PC-3 (cell line): Measurements from ENCODE around the gene TGIF2. TPM values are rescaled to one million over a fixed set of nuclear protein-coding genes. Genes with fewer than 3 reads are reported as not detected.

Experiments
- ATAC-seq: fragments of 200-7000 bp; cut with Tn5 transposase; 2 replicates; pipeline ENCODE4 v1.9.1; 2020; ENCODE audit warnings: mild to moderate bottlenecking, moderate library complexity
- BruUV-seq: library from RNA; stranded (reverse); fragments of 400-500 nt; replicated peaks from 2 replicates; lab custom pipeline; 2021; lab: Mats Ljungman, UMichigan
- CTCF ChIA-PET: fragments of 300-600 bp; sonication (Branson Sonifier 250); formaldehyde crosslinking; loops from one replicate; lab custom pipeline; 2022; ENCODE audit warnings: antibody characterized with exemption; lab: Charles Lee
- POLR2A ChIA-PET: fragments of 300-600 bp; sonication (Branson Sonifier 250); formaldehyde crosslinking; loops from one replicate; lab custom pipeline; 2022; ENCODE audit warnings: antibody characterized with exemption; ENCODE audit not compliant: unreplicated experiment; lab: Charles Lee
- DNase-seq: peaks from one replicate; pipeline ENCODE4 v3.0.0-alpha.2; 2015
- H2AFZ ChIP-seq: fragments of 300-600 bp; sonication (generic); 2 replicates; pipeline ENCODE4 v1.6.0; 2016; ENCODE audit warnings: antibody characterized with exemption, low read length
- H3F3A ChIP-seq: fragments of 300-600 bp; sonication (generic); one replicate; pipeline ENCODE4 v1.6.0; 2017; ENCODE audit warnings: antibody characterized with exemption, low read length, control low read depth, mild to moderate bottlenecking; ENCODE audit not compliant: unreplicated experiment
- H3K27ac ChIP-seq: fragments of 300-600 bp; sonication (generic); 2 replicates; pipeline ENCODE4 v1.5.1; 2016; ENCODE audit warnings: mild to moderate bottlenecking, low read length
- H3K27me3 ChIP-seq: fragments of 300-600 bp; sonication (generic); 2 replicates; pipeline ENCODE4 v1.6.1; 2016; ENCODE audit warnings: low read length, mixed read lengths
- H3K36me3 ChIP-seq: fragments of 300-600 bp; sonication (generic); 2 replicates; pipeline ENCODE4 v1.6.1; 2016; ENCODE audit warnings: low read depth, mixed run types, low read length, mixed read lengths
- H3K4me1 ChIP-seq: fragments of 300-600 bp; sonication (generic); 2 replicates; pipeline ENCODE4 v1.5.1; 2016; ENCODE audit warnings: low read length; ENCODE audit not compliant: insufficient read depth
- H3K4me2 ChIP-seq: fragments of 300-600 bp; sonication (generic); 2 replicates; pipeline ENCODE4 v1.6.0; 2016; ENCODE audit warnings: low read length
- H3K4me3 ChIP-seq: fragments of 300-600 bp; sonication (generic); 2 replicates; pipeline ENCODE4 v1.5.1; 2016; ENCODE audit warnings: mild to moderate bottlenecking, low read length, mixed read lengths
- H3K79me2 ChIP-seq: fragments of 300-600 bp; sonication (generic); 2 replicates; pipeline ENCODE4 v1.6.1; 2017; ENCODE audit warnings: low read length, mixed read lengths
- H3K9ac ChIP-seq: fragments of 300-600 bp; sonication (generic); 2 replicates; pipeline ENCODE4 v1.6.0; 2016; ENCODE audit warnings: mild to moderate bottlenecking, low read length
- H3K9me2 ChIP-seq: fragments of 300-600 bp; sonication (generic); replicated peaks from 2 replicates; pipeline ENCODE4 v1.6.1; 2016; ENCODE audit warnings: mixed run types, low read length, mixed read lengths
- H3K9me3 ChIP-seq: fragments of 300-600 bp; sonication (generic); 2 replicates; pipeline ENCODE4 v1.6.1; 2016; ENCODE audit warnings: low read length, mixed read lengths
- H4K20me1 ChIP-seq: fragments of 300-600 bp; sonication (generic); 2 replicates; pipeline ENCODE4 v1.6.1; 2016; ENCODE audit warnings: low read length, mixed read lengths
- EZH2 ChIP-seq: fragments of 300-600 bp; sonication (generic); IDR thresholded peaks from one replicate; pipeline ENCODE4 v1.6.1; 2017; ENCODE audit warnings: antibody characterized with exemption, mild to moderate bottlenecking, low read length; ENCODE audit not compliant: unreplicated experiment
- EZH2phosphoT487 ChIP-seq: fragments of 300-600 bp; sonication (generic); IDR thresholded peaks from 2 replicates; pipeline ENCODE4 v1.6.1; 2018; ENCODE audit warnings: mild to moderate bottlenecking, antibody characterized with exemption, low read length, borderline replicate concordance
- intact Hi-C: fragments of 100-400 bp; cut with micrococcal nuclease; formaldehyde crosslinking; loops from 2 replicates; pipeline ENCODE4 v1.9.0; 2023
- total RNA-seq: library from RNA; depleted of rRNA; stranded (reverse); fragments of >200 nt; gene quantifications from 2 replicates; pipeline ENCODE4 v1.2.3, GENCODE V29; 2014
- TF ChIP-seq, protein P1 (sequence below): fragments of 300-600 bp; sonication (generic); conservative IDR thresholded peaks from 2 replicates; pipeline ENCODE4 v1.5.1; 2017; ENCODE audit warnings: antibody characterized with exemption, low read depth, mild to moderate bottlenecking, low read length

The TGIF2 gene
- total RNA-seq, 1 experiment from 2014 or later = 15.2 TPM

DNA sequence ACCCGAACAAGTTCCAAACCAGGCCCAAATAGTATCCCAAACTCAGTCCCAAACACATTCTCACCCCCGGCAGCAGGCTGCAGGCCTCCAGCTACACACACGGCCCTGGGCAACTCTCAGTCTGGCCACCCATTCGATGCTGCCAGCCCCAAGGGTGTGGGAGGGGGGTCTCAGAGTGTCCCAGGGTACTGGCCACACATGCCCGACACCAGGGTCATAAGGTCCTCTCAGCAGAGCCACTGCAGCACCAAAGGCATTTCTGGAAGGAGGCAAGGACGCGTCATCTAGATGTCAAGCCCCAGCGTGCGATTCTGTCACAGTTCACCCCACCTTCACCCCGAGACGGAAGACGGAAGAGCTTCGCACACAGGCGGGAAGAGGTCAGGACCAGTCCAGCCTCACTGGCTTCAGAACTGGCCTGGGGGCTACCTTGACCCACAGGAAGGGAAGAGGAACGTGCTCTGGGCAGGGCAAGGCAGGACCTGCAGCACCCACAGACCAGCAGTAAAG, 22.6 kb upstream of the TGIF2 start:
- no peaks in the 10 kb centered on the region for H3K9me3 ChIP-seq
- H3K9ac ChIP-seq = no peak overlapping the region
- intact Hi-C loops = no loop called here
- ChIA-PET CTCF (no interaction called here), POLR2A (no interaction called here)
- no peak for DNase-seq
- H3K4me2 ChIP-seq = no peak overlapping the region
- no peaks in the 10 kb centered on the region for H3K27me3 ChIP-seq
- no peaks in the 10 kb centered on the region for H4K20me1 ChIP-seq
- H2AFZ ChIP-seq = no peak overlapping the region
- no peaks in the 10 kb centered on the region for H3K79me2 ChIP-seq
- no peaks in the 10 kb centered on the region for H3F3A ChIP-seq
- no TSS peak for BruUV-seq
- ATAC-seq = no peak
- no peak overlapping the region for H3K4me3 ChIP-seq
- no peaks in the 10 kb centered on the region for H3K9me2 ChIP-seq
- no peaks in the 10 kb centered on the region for H3K36me3 ChIP-seq
- TF ChIP-seq, protein P1, sequence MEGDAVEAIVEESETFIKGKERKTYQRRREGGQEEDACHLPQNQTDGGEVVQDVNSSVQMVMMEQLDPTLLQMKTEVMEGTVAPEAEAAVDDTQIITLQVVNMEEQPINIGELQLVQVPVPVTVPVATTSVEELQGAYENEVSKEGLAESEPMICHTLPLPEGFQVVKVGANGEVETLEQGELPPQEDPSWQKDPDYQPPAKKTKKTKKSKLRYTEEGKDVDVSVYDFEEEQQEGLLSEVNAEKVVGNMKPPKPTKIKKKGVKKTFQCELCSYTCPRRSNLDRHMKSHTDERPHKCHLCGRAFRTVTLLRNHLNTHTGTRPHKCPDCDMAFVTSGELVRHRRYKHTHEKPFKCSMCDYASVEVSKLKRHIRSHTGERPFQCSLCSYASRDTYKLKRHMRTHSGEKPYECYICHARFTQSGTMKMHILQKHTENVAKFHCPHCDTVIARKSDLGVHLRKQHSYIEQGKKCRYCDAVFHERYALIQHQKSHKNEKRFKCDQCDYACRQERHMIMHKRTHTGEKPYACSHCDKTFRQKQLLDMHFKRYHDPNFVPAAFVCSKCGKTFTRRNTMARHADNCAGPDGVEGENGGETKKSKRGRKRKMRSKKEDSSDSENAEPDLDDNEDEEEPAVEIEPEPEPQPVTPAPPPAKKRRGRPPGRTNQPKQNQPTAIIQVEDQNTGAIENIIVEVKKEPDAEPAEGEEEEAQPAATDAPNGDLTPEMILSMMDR = no peak
- TF ChIP-seq EZH2phosphoT487 (no peak), EZH2 (no peak)
- H3K4me1 ChIP-seq = no peaks in the 10 kb centered on the region
- no peak overlapping the region for H3K27ac ChIP-seq

DNA sequence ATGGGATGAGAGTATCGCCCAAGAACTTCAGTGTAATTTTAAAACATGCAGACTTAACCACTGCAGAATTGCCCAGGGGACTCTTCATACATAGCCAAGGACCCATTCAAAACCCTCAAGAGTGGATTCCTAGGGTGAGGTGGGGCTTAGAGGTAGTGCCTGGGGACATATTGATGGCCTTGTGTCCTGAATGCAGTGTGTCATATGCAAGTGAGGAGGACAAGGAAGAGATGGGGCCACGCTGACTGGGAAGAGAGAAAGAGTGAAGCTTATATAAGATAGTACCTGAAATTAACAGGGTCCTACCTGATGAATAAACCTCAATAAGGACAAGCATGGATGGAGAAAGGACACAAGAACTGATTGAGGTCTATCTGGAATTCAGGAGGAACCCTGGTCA, 18.1 kb upstream of the TGIF2 start:
- Histone ChIP-seq H3K36me3 (no peaks in the 10 kb centered on the region), H3K9me3 (no peaks in the 10 kb centered on the region), H3K27ac (no peak overlapping the region), H3K27me3 (no peaks in the 10 kb centered on the region), H4K20me1 (no peaks in the 10 kb centered on the region), H3K9me2 (no peaks in the 10 kb centered on the region), H3K4me1 (no peaks in the 10 kb centered on the region), H3K4me2 (no peak overlapping the region), H3K9ac (no peak overlapping the region), H3K79me2 (no peaks in the 10 kb centered on the region), H3K4me3 (no peak overlapping the region), H2AFZ (no peak overlapping the region), H3F3A (no peaks in the 10 kb centered on the region)
- ATAC-seq (no peak), DNase-seq (no peak)
- TF ChIP-seq EZH2phosphoT487 (no peak), EZH2 (no peak)
- TF ChIP-seq, protein P1 = no peak
- CTCF ChIA-PET = no interaction called here
- POLR2A ChIA-PET = no interaction called here
- intact Hi-C loops = no loop called here
- no TSS peak for BruUV-seq

DNA sequence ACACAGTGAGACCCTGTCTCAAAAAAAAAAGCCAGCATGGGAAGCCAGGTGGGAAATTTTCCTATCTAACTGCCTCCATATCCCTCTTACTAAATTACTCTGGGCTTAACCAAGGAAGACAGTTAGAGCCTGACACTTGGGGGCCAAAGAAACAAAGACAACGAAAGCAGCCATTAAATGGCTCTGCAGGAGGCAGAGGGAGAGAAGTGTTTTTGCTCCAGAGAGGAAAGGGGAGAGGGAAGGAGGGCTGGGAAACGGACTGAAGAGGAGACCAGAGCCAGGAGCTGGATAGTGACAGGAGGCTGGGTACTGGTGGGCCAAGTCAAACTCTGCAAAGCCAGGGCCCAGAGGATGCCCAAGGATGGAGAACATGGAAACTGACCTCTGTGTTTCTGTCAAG, 10.7 kb upstream of the TGIF2 start:
- H3F3A ChIP-seq = no peaks in the 10 kb centered on the region
- H3K9me3 ChIP-seq = no peaks in the 10 kb centered on the region
- H3K9ac ChIP-seq = no peak overlapping the region
- no peaks in the 10 kb centered on the region for H3K79me2 ChIP-seq
- BruUV-seq = no TSS peak
- DNase-seq (no peak), ATAC-seq (no peak)
- H3K4me3 ChIP-seq = no peak overlapping the region
- H4K20me1 ChIP-seq = no peaks in the 10 kb centered on the region
- H3K4me1 ChIP-seq = no peaks in the 10 kb centered on the region
- H3K4me2 ChIP-seq = no peak overlapping the region
- CTCF ChIA-PET = no interaction called here
- no peaks in the 10 kb centered on the region for H3K36me3 ChIP-seq
- H3K27ac ChIP-seq = no peak overlapping the region
- no peaks in the 10 kb centered on the region for H3K9me2 ChIP-seq
- TF ChIP-seq EZH2phosphoT487 = no peak
- intact Hi-C loops = no loop called here
- no peaks in the 10 kb centered on the region for H3K27me3 ChIP-seq
- H2AFZ ChIP-seq = no peak overlapping the region
- POLR2A ChIA-PET = no interaction called here
